HEK293 (cell line): Measurements from ENCODE around the gene ARTN.

Experiments used
- CTCF ChIA-PET: fragments of 350-600 bp; formaldehyde crosslinking; extraction: SDS; loops from one replicate; lab custom pipeline; 2021; ENCODE audit warnings: antibody characterized with exemption; lab: Yijun Ruan, JAX
- POLR2A ChIA-PET: fragments of 300-600 bp; formaldehyde crosslinking; extraction: SDS; loops from one replicate; lab custom pipeline; 2020; ENCODE audit warnings: antibody characterized with exemption, inconsistent platforms; lab: Yijun Ruan, JAX
- H3K27ac ChIP-seq: fragments of 200-500 bp; sonication (Bioruptor generic); 2 replicates; pipeline ENCODE4 v1.5.1; 2014; ENCODE audit warnings: low read depth, low read length, control low read depth, inconsistent platforms; ENCODE audit errors: extremely low read depth
- H3K36me3 ChIP-seq, 2 experiments: fragments of 200-500 bp in 1 of 2; sonication (Bioruptor generic) in 1 of 2; 1 replicate in 1 of 2; 2 replicates in 1 of 2; pipeline ENCODE4 v1.5.1; 2014 to 2017; ENCODE audit warnings: inconsistent platforms in 2 of 2, low read length in 2 of 2; ENCODE audit not compliant: control insufficient read depth in 2 of 2, insufficient read depth in 1 of 2
- H3K4me1 ChIP-seq: fragments of 200-500 bp; sonication (Bioruptor generic); 2 replicates; pipeline ENCODE4 v1.5.1; 2014; ENCODE audit warnings: mild to moderate bottlenecking, low read length, inconsistent platforms; ENCODE audit not compliant: control insufficient read depth, insufficient read depth
- H3K4me3 ChIP-seq: 2 replicates; pipeline ENCODE4 v1.5.1; 2011; ENCODE audit warnings: low read depth, mild to moderate bottlenecking, control low read depth, low read length, moderate library complexity
- H3K9me3 ChIP-seq: fragments of 200-500 bp; sonication (Bioruptor generic); 2 replicates; pipeline ENCODE4 v1.5.1; 2014; ENCODE audit warnings: low read depth, low read length, inconsistent platforms; ENCODE audit not compliant: control insufficient read depth, insufficient read depth
- HOXC10 ChIP-seq: sonication (generic); formaldehyde crosslinking; IDR thresholded peaks from 2 replicates; pipeline ENCODE4 v1.8.1; 2023; ENCODE audit warnings: mild to moderate bottlenecking, missing genetic modification reagents
- IKZF3 ChIP-seq: fragments of 450-650 bp; IDR thresholded peaks from 2 replicates; pipeline ENCODE4 v1.5.0; 2018; ENCODE audit warnings: missing biosample characterization, mild to moderate bottlenecking, missing genetic modification characterization, moderate library complexity
- MYNN ChIP-seq: fragments of 450-650 bp; formaldehyde crosslinking; IDR thresholded peaks from 2 replicates; pipeline ENCODE4 v1.5.1; 2016; ENCODE audit warnings: missing biosample characterization, missing genetic modification characterization, borderline replicate concordance
- PATZ1 ChIP-seq: fragments of 450-650 bp; formaldehyde crosslinking; IDR thresholded peaks from 2 replicates; pipeline ENCODE4 v1.5.1; 2016; ENCODE audit warnings: missing biosample characterization, missing genetic modification characterization
- WT1 ChIP-seq: fragments of 450-650 bp; formaldehyde crosslinking; IDR thresholded peaks from 2 replicates; pipeline ENCODE4 v1.5.1; 2016; ENCODE audit warnings: missing biosample characterization, missing genetic modification characterization
- ZFP41 ChIP-seq: fragments of 450-650 bp; formaldehyde crosslinking; IDR thresholded peaks from 2 replicates; pipeline ENCODE4 v1.5.1; 2016; ENCODE audit warnings: missing biosample characterization, missing genetic modification characterization, borderline replicate concordance
- ZNF10 ChIP-seq: fragments of 450-650 bp; formaldehyde crosslinking; IDR thresholded peaks from 2 replicates; pipeline ENCODE4 v1.5.1; 2017; ENCODE audit warnings: missing biosample characterization, missing genetic modification characterization
- ZNF146 ChIP-seq: fragments of 450-650 bp; formaldehyde crosslinking; IDR thresholded peaks from 2 replicates; pipeline ENCODE4 v1.5.1; 2016; ENCODE audit warnings: missing biosample characterization, missing genetic modification characterization
- ZNF302 ChIP-seq: fragments of 450-650 bp; formaldehyde crosslinking; IDR thresholded peaks from 2 replicates; pipeline ENCODE4 v1.5.1; 2016; ENCODE audit warnings: missing biosample characterization, missing genetic modification characterization, low read depth
- ZNF362 ChIP-seq: fragments of 450-650 bp; formaldehyde crosslinking; IDR thresholded peaks from 2 replicates; pipeline ENCODE4 v1.5.1; 2016; ENCODE audit warnings: missing biosample characterization, missing genetic modification characterization
- ZNF394 ChIP-seq: fragments of 450-650 bp; formaldehyde crosslinking; IDR thresholded peaks from 2 replicates; pipeline ENCODE4 v1.5.1; 2016; ENCODE audit warnings: missing biosample characterization, missing genetic modification characterization, mild to moderate bottlenecking, moderate library complexity, borderline replicate concordance
- ZSCAN18 ChIP-seq: fragments of 450-650 bp; formaldehyde crosslinking; IDR thresholded peaks from 2 replicates; pipeline ENCODE4 v1.5.1; 2016; ENCODE audit warnings: missing biosample characterization, missing genetic modification characterization

The ARTN gene

GRCh38 chr1:43934986-43935324 lies 1.4 kb downstream of the ARTN start:
- Histone ChIP-seq H3K9me3 (no peaks in the 10 kb centered on the region), H3K27ac (no peak overlapping the region), H3K4me1 (peaks cover 3% of the 10 kb centered on the region; the same call in 1 of the 2 replicates), H3K36me3 (peaks cover 0 to 9% of the 10 kb centered on the region in 2 experiments; a peak in 1 of 3 replicates), H3K4me3 (no peak overlapping the region)
- TF ChIP-seq ZNF362 (tag by site-specific recombination) (no peak), WT1 (tag by site-specific recombination) (no peak)
- ChIA-PET POLR2A (interaction anchor here (1.0 to 1.5 kb wide), 6 partner anchors 11 to 284 kb away, joined by 4 to 17 read pairs (median 6); partner anchors contain the start of genes IPO13 and KDM4A), CTCF (interaction anchor here (0.6 to 12.4 kb wide), 90 partner anchors 9 to 718 kb away, joined by 3 to 555 read pairs (median 4); partner anchors contain the start of genes DPH2, IPO13, KDM4A and SLC6A9)

GRCh38 chr1:43935711-43936427 lies 2.3 kb downstream of the ARTN start:
- ChIA-PET POLR2A (interaction anchor here (1.3 to 1.5 kb wide), 2 partner anchors 11 to 172 kb away, joined by 8 to 17 read pairs; partner anchors contain the start of gene IPO13), CTCF (interaction anchor here (0.8 to 12.4 kb wide), 38 partner anchors 9 to 717 kb away, joined by 3 to 555 read pairs (median 6); partner anchors contain the start of gene IPO13)
- H3K4me1 ChIP-seq = peaks cover 3% of the 10 kb centered on the region; the same call in 1 of the 2 replicates
- peaks cover 0 to 9% of the 10 kb centered on the region in 2 experiments; a peak in 1 of 3 replicates for H3K36me3 ChIP-seq
- no peaks in the 10 kb centered on the region for H3K9me3 ChIP-seq
- H3K27ac ChIP-seq = no peak overlapping the region
- H3K4me3 ChIP-seq = no peak overlapping the region
- TF ChIP-seq IKZF3 (no peak), ZSCAN18 (tag by site-specific recombination) (no peak), ZFP41 (tag by site-specific recombination) (no peak)

- H3K36me3 ChIP-seq = peaks cover 0 to 9% of the 10 kb centered on the region in 2 experiments; a peak in 1 of 3 replicates
- peaks cover 3% of the 10 kb centered on the region; the same call in 1 of the 2 replicates for H3K4me1 ChIP-seq
- H3K27ac ChIP-seq = no peak overlapping the region
- TF ChIP-seq PATZ1 (tag by site-specific recombination) = no peak
- no peak for TF ChIP-seq ZNF10 (tag by site-specific recombination)
- TF ChIP-seq HOXC10 = no peak
- no peak for TF ChIP-seq ZNF302 (tag by site-specific recombination)
- no peak for TF ChIP-seq MYNN (tag by site-specific recombination)
- TF ChIP-seq ZNF146 = no peak
- TF ChIP-seq ZNF394 (tag by site-specific recombination) = no peak
- TF ChIP-seq ZNF362 (tag by site-specific recombination) = no peak
- no peak overlapping the region for H3K4me3 ChIP-seq
- H3K9me3 ChIP-seq = no peaks in the 10 kb centered on the region
- CTCF ChIA-PET = interaction anchor here (1.3 to 12.4 kb wide), 2 partner anchors 111 to 172 kb away, joined by 4 to 555 read pairs; no protein-coding TSS in a partner anchor
- POLR2A ChIA-PET = no interaction called here
Measured at GRCh38 chr1:43936431-43937151, 3.0 kb downstream of the ARTN start.
